Measurements from ENCODE around the gene IHH.
A peak's percentile ranks its signal among the peaks of the same experiment; 100 is the strongest.

Gene IHH

DNA sequence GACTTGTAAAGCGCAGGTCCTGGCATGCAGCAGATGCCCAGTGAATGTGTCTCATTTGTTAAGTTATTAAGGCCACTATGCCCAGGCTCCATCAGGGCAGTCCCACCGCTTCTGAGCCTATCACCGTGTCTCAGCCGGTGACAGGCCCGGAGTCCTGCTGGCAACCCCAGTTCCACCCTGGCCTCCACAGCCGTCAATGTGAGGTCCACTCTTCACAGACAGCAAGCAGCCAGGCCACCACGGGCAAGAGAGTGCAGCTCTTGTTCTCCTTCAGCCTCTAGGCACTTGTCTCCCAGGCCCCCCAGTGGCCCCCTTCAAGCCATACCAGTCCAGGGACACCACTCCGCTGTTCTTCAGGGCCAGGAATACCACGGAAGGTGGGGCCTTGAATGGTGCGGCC lies 42.0 kb downstream of the IHH start:
- no peak overlapping the region for H3K27ac ChIP-seq
- no peak for TF ChIP-seq ZFX (IDR thresholded peaks at IDR 0.05; ENCODE audit: borderline replicate concordance)
- TF ChIP-seq, protein P1, sequence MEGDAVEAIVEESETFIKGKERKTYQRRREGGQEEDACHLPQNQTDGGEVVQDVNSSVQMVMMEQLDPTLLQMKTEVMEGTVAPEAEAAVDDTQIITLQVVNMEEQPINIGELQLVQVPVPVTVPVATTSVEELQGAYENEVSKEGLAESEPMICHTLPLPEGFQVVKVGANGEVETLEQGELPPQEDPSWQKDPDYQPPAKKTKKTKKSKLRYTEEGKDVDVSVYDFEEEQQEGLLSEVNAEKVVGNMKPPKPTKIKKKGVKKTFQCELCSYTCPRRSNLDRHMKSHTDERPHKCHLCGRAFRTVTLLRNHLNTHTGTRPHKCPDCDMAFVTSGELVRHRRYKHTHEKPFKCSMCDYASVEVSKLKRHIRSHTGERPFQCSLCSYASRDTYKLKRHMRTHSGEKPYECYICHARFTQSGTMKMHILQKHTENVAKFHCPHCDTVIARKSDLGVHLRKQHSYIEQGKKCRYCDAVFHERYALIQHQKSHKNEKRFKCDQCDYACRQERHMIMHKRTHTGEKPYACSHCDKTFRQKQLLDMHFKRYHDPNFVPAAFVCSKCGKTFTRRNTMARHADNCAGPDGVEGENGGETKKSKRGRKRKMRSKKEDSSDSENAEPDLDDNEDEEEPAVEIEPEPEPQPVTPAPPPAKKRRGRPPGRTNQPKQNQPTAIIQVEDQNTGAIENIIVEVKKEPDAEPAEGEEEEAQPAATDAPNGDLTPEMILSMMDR (IDR thresholded peaks at IDR 0.05), result no peak

DNA sequence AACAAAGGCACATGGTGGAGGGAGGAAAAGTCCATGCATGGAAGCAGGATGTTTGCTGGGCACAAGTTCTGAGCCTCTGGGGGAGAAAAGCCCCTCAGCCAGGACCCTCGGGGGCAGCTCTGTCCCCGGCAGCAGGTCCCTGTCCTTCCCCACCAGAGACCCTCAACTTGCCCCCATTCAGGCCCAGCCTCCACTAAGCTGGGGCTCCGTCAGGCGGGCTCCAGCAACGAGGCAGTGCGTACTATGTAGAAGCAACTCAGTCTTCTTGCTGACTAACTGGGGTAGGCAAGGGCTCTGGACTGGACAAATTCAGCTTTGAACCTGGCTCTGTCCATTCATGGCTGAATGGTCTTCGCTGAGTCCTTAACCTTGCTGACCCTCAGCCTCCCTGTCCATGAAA lies 42.4 kb downstream of the IHH start:
- TF ChIP-seq, protein P1 (IDR thresholded peaks at IDR 0.05), result no peak
- no peak for TF ChIP-seq ZFX (IDR thresholded peaks at IDR 0.05; ENCODE audit: borderline replicate concordance)
- no peak overlapping the region for H3K27ac ChIP-seq

DNA sequence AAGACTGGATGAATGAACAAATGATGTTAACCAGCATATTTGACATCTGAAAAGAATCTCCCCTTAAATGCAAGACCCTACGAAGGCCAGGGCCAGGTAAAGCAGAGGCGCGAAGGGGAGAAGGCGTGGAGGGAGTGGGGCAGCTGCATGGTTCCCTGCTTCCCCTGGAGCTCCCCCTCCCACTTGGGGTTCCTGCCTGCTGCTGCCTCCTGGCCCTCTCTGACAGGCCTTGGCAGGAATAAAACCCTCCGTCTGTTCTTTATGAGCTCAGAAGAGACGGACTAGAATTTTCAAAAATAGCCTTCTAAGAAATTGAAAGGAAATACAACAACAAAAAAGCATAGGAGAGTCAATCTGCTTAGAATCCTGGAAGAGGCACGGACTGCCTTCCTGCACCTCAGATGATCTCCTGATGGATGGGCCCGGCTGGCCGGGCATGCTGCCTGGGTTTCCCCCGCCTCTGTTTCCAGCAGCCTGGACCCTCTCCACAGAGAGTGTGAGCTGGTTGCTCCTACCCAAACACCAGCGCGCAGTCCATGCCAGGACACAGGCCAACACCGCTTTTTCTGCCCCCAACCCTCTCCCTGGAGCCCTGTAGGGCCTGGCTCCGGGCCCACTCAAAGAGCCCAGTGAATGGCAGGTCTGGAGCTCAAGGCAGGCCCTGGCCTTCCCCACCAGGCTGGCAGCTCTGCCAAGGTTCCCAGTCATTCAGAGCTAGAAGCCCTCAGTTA lies 43.4 kb downstream of the IHH start:
- TF ChIP-seq, protein P1 (IDR thresholded peaks at IDR 0.05), result no peak
- no peak for TF ChIP-seq ZFX (IDR thresholded peaks at IDR 0.05; ENCODE audit: borderline replicate concordance)
- H3K27ac ChIP-seq, result no peak overlapping the region

DNA sequence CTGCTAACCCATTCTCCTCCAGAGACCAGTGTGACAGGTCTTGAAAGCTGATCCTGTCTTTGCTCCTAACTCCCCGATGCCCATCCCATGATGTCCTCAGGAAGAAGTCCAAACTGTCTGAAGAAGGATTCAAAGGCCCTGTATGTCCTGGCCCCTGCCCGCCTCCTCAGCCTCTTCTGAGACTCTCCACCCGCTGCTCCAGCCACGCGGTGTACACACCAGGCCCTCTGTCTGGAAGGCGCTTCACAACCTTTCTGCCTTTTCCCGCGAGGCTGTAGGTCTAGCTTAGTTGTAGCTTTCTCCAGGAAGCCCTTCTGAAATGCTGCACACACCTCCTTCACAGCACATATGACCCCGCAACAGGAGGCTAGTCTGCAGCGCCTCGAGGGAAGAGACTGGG lies 44.0 kb downstream of the IHH start:
- no peak overlapping the region for H3K27ac ChIP-seq
- TF ChIP-seq, protein P1 (IDR thresholded peaks at IDR 0.05), result no peak
- no peak for TF ChIP-seq ZFX (IDR thresholded peaks at IDR 0.05; ENCODE audit: borderline replicate concordance)

DNA sequence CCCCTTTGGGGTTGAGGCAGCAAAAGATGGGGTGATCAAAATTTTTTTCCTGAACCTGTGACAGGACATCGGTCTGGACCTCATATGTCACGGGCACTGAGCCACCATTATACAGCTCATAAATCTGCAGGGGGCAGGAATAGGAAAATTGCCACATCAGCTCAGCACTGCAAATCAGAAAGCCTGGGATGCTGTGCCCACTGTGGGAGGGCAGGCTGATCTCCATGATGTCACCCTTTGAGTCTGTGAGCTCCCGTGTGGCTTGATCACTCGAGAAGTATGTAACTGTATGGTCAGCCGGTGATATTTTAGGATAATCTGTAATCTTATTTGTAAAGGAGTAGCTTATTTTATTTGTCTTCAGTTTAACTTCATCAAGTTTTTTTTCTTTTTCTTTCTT lies 49.8 kb downstream of the IHH start:
- no peak overlapping the region for H3K27ac ChIP-seq
- no peak for TF ChIP-seq ZFX (IDR thresholded peaks at IDR 0.05; ENCODE audit: borderline replicate concordance)
- TF ChIP-seq, protein P1 (IDR thresholded peaks at IDR 0.05), result no peak

DNA sequence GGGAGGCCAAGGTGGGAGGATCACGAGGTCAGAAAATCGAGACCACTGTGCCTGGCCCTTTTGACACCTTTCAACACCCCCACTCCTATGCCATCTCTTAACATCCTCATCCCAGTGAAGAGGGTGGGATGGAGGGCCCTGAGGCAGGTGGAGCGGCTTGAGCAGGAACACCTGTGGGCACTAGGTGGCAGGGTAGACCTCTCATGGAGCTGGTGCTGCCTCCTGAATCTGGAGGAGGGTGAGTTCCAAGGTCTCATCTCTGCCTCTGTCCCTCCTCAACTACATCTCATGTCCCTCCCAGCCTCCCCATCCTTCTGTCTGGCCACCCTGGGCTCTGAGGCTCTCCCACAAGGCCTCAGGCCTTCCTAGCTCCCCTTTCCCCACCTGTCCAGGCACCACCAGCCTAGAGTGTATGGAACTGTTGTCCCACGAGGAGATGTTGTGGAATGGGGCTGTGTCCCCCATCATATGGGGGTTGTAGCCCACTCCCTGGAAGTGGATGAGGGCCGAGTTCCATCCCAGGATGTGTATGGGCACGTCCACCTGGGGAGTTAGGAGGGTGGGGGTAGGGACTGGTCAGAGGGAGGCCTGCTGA lies 50.5 kb downstream of the IHH start:
- TF ChIP-seq, protein P1 (IDR thresholded peaks at IDR 0.05), result peak; percentile 81
- TF ChIP-seq ZFX (IDR thresholded peaks at IDR 0.05; ENCODE audit: borderline replicate concordance), result no peak
- H3K27ac ChIP-seq, result no peak overlapping the region

DNA sequence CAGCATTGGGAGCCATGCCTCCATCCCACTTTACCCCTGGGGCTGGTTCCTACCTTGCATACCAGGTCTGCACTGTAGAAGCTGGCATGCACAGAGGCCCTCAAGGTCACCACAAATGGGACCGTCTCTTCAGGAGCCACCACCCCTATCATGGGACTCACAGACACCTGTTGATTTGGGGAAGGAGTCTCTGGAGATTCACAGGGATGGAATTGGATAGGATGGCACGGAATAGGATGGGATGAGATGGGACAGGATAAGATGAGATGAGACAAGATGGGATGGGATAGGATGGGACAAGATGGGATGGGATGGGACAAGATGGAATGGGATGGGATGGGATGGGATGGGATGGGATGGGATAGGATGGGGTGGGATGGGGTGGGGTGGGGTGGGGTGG lies 51.4 kb downstream of the IHH start:
- TF ChIP-seq ZFX (IDR thresholded peaks at IDR 0.05; ENCODE audit: borderline replicate concordance), result no peak
- TF ChIP-seq, protein P1 (IDR thresholded peaks at IDR 0.05), result no peak
- H3K27ac ChIP-seq, result no peak overlapping the region

Data from 22Rv1 (cell line).